Stomach smooth muscle (tissue), 2 donors: ENCODE results near the gene CLDN34.
A peak's percentile ranks its signal among the peaks of the same experiment; 100 is the strongest.

Experiments
- H3K27ac ChIP-seq: one replicate; pipeline ENCODE4 v1.7.0; 2013; ENCODE audit warnings: mild to moderate bottlenecking, low read length, inconsistent platforms
- H3K27me3 ChIP-seq, 2 donors: one replicate each; pipeline ENCODE4 v1.7.0; 2013; ENCODE audit warnings: low read length in 2 of 2; ENCODE audit not compliant: insufficient read depth in 2 of 2, control insufficient read depth in 1 of 2
- H3K36me3 ChIP-seq, 2 donors: one replicate each; pipeline ENCODE4 v1.7.0; 2013; ENCODE audit warnings: low read length in 2 of 2; ENCODE audit not compliant: control insufficient read depth in 2 of 2, insufficient read depth in 2 of 2
- H3K4me1 ChIP-seq: one replicate; pipeline ENCODE4 v1.7.0; 2013; ENCODE audit warnings: low read length; ENCODE audit not compliant: control insufficient read depth, insufficient read depth
- H3K4me3 ChIP-seq, 2 donors: one replicate each; pipeline ENCODE4 v1.7.0; 2013; ENCODE audit warnings: low read length in 2 of 2
- H3K9ac ChIP-seq, 2 donors: one replicate each; pipeline ENCODE4 v1.7.0; 2013; ENCODE audit warnings: low read length in 2 of 2, mild to moderate bottlenecking in 1 of 2
- H3K9me3 ChIP-seq, 2 donors: one replicate each; pipeline ENCODE4 v1.7.0; 2013; ENCODE audit warnings: low read length in 2 of 2; ENCODE audit not compliant: control insufficient read depth in 2 of 2
- donor health status: healthy.
- donor health status: Pancreatic carcinoma.

Gene CLDN34

DNA sequence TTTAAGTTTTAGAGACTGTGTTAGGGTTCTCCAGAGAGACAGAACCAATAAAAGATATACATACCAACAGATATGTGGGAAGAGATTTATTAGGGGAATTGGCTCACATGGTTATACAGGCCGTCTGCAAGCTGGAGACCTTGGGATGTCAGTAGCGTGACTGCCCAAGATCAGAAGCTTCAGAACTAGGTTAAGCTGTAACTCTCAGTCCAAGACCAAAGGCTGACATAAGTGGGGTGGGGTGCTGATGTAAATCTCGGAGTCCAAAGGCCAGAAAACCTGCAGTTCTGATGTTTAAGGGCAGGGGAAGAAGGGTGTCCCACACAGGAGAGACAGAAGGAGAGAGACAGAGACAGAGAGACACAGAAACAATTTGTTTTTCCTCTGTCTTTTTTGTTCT is 10.5 kb downstream of the CLDN34 start:
- Histone ChIP-seq H3K36me3 (no peaks in the 10 kb centered on the region), H3K9me3 (peaks cover 0 to 3% of the 10 kb centered on the region in 2 donors), H3K4me3 (no peak overlapping the region), H3K27me3 (peaks cover 0 to 3% of the 10 kb centered on the region in 2 donors), H3K27ac (no peak overlapping the region), H3K4me1 (no peaks in the 10 kb centered on the region), H3K9ac (no peak overlapping the region)

DNA sequence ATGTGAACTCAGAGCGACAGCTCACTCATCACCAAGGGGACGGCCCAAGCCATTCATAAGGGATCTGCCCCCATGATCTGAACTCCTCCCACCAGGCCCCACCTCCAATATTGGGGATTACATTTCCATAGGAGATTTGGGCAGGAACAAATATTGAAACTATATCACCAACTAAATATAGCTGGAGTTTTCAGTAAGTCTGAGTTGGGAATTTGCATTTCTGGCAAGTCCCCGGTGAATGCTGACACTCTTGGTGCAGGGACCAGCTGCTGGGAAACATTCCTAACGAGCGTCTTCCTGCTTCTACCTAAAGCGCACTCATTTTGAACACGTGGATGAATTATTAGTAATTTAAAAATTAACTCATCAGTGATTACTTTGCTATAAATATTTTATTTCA is 13.2 kb downstream of the CLDN34 start:
- Histone ChIP-seq H3K27ac (no peak overlapping the region), H3K36me3 (no peaks in the 10 kb centered on the region), H3K4me1 (no peaks in the 10 kb centered on the region), H3K27me3 (peaks cover 0 to 3% of the 10 kb centered on the region in 2 donors), H3K4me3 (no peak overlapping the region), H3K9me3 (no peaks in the 10 kb centered on the region), H3K9ac (no peak overlapping the region)

DNA sequence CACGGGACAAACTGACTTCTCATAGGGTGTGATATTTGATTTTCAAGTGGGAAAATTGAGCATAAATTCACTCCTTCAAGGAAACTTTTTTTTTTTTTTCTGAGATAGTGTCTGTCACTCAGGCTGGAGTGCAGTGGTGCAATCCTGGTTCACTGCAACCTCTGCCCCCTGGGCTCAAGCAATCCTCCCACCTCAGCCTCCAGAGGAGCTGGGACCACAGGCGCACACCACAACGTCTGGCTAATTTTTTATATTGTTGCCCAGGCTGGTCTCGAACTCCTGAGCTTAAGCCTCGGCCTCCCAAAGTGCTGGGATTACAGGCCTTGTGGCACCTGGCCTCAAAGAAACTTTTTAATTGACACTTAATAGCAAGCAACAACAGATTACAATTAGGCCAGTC is 13.8 kb downstream of the CLDN34 start:
- peaks cover 0 to 3% of the 10 kb centered on the region in 2 donors for H3K27me3 ChIP-seq
- no peaks in the 10 kb centered on the region for H3K36me3 ChIP-seq
- no peak overlapping the region for H3K27ac ChIP-seq
- no peaks in the 10 kb centered on the region for H3K9me3 ChIP-seq
- H3K4me3 ChIP-seq: no peak overlapping the region
- no peak overlapping the region for H3K9ac ChIP-seq
- no peaks in the 10 kb centered on the region for H3K4me1 ChIP-seq

DNA sequence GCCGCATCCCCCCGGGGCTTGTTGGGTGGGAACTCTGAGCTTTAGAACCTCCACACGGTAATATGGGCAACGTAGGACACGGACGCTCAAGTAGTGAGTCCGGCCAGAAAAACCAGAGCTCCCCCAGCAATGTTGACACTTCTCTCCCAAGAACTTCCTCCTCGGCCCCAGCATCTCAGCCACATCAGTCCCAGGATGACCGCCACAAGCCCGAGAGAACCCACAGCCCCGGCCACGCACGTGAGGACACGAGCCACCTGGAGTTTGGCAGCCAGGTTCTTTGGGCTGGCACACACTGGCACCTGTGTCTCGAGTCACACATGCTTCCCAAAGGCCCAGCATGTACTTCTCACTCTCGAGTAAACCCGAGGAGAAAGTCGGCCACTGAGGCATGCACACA is 16.3 kb downstream of the CLDN34 start:
- Histone ChIP-seq H3K9ac (no peak overlapping the region), H3K4me1 (no peaks in the 10 kb centered on the region), H3K27me3 (no peaks in the 10 kb centered on the region), H3K9me3 (no peaks in the 10 kb centered on the region), H3K27ac (no peak overlapping the region), H3K36me3 (no peaks in the 10 kb centered on the region), H3K4me3 (no peak overlapping the region)

DNA sequence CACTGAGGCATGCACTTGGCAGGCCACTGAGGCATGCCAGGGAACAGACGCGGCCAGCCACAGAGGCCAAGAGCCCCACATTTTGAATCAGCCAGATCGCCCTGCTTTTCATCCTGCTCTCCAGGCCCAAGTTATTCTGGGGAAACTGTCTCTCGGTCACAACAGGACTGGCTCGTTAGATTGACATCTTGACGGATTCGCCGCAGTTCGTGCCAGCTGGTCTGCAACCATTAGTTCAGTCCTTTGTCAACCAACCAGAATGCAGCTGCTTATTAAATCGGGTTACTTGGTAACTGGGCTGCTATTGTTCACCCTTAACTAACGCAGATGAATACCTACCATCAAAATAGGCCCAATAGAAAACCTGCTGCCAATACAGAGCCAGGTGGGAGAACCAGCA is 16.7 kb downstream of the CLDN34 start:
- H3K9ac ChIP-seq: no peak overlapping the region
- H3K36me3 ChIP-seq: no peaks in the 10 kb centered on the region
- no peaks in the 10 kb centered on the region for H3K4me1 ChIP-seq
- no peaks in the 10 kb centered on the region for H3K27me3 ChIP-seq
- no peaks in the 10 kb centered on the region for H3K9me3 ChIP-seq
- no peak overlapping the region for H3K27ac ChIP-seq
- no peak overlapping the region for H3K4me3 ChIP-seq

DNA sequence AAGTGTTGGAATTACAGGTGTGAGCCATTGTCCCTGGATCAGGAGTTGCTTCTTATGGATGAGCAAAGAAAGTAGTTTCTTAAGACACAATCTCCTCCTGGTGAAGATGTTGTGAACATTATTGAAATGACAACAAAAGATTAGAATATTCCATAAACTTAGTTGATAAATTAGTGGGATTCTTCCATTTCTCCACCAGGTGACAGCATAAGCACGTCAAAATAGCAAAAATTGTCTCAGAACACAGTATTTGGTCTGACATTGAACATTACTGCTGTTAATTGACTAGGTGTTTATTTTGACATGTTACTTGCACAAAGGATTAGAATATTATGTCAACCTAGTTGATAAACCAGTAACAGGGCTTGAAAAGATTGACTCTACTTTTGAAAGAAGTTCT is 21.6 kb downstream of the CLDN34 start:
- H3K9me3 ChIP-seq: no peaks in the 10 kb centered on the region

DNA sequence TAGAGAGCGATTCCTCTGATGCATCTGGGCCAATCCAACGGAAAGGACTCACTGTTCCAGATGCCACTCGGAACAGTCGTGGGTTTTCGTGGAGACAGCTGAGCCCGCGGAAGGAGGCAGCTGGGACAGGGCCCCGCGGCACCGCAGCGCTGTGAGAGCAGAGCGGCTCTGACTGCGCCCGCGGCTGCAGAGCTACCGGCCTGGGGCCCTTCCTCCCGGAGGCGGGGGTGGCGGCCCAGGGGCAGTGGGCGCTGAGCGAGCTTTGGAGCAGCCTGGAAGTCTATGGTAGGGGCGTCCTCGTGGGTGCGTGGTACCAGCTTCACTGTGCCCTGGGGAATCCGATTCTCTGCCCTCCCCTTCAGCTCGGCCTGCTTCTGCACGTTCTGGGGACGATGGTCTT is 24.9 kb downstream of the CLDN34 start:
- no peak overlapping the region for H3K27ac ChIP-seq

More for the DNA sequence above, 21.6 kb downstream of the CLDN34 start:
- H3K9ac ChIP-seq: no peak overlapping the region
- no peaks in the 10 kb centered on the region for H3K36me3 ChIP-seq
- H3K27me3 ChIP-seq: peaks cover 0 to 4% of the 10 kb centered on the region in 2 donors
- H3K27ac ChIP-seq: no peak overlapping the region
- no peaks in the 10 kb centered on the region for H3K4me1 ChIP-seq
- no peak overlapping the region for H3K4me3 ChIP-seq

DNA sequence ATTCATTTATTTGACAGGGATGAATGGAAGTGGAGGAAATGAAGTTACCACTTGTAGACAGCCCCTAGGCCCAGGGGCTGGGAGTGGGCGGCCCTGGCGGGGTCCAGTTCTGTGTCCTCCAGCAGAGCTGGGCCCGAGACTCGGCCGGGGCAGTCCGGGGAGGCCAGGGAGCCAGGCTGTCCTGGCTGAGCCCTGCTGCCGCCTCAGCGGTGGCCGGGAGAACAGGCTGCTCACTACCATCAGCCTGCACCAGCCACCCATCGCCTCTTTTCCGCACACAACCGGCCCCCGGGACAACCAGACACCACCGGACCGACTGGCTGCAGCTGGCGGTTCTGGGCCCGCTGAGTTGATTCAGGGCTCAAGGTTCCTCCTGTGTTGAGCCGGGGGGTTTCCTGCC is 25.6 kb downstream of the CLDN34 start:
- H3K4me3 ChIP-seq: no peak overlapping the region
- no peaks in the 10 kb centered on the region for H3K9me3 ChIP-seq
- H3K4me1 ChIP-seq: peaks cover 16% of the 10 kb centered on the region
- peaks cover 0 to 6% of the 10 kb centered on the region in 2 donors for H3K27me3 ChIP-seq
- H3K9ac ChIP-seq: no peak overlapping the region
- no peaks in the 10 kb centered on the region for H3K36me3 ChIP-seq
- no peak overlapping the region for H3K27ac ChIP-seq

More for the DNA sequence above, 24.9 kb downstream of the CLDN34 start:
- Histone ChIP-seq H3K9ac (no peak overlapping the region), H3K36me3 (no peaks in the 10 kb centered on the region), H3K4me3 (no peak overlapping the region), H3K27me3 (peaks cover 0 to 4% of the 10 kb centered on the region in 2 donors), H3K9me3 (no peaks in the 10 kb centered on the region), H3K4me1 (peaks cover 10% of the 10 kb centered on the region)

DNA sequence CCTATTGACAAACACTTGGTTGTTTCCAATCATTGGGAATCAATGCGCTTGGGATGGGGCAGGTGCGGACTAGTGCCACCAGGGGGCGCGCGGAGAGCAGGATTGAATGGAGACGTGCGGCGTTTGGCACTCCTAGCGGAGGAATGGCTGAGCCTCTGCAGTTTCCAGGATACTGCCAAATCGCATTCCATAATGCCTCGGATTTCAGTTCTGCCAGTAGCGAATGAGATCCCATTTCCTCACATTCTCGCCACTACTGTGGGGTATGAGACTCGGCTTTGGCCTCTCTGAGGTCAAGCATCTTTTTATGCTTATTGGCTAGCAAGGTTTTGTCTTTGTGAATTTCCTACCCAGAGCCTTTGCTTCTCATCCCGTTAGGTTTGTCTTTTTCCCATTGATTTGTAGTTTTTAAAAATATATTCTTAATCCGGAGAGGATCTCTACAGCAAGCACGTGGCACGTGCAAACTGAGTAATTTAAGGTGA is 28.7 kb downstream of the CLDN34 start:
- Histone ChIP-seq H3K4me3 (no peak overlapping the region), H3K27me3 (peaks cover 0 to 6% of the 10 kb centered on the region in 2 donors), H3K27ac (peak overlapping the region; percentile 11), H3K9ac (no peak overlapping the region), H3K4me1 (peaks cover 16% of the 10 kb centered on the region), H3K36me3 (no peaks in the 10 kb centered on the region), H3K9me3 (no peaks in the 10 kb centered on the region)

DNA sequence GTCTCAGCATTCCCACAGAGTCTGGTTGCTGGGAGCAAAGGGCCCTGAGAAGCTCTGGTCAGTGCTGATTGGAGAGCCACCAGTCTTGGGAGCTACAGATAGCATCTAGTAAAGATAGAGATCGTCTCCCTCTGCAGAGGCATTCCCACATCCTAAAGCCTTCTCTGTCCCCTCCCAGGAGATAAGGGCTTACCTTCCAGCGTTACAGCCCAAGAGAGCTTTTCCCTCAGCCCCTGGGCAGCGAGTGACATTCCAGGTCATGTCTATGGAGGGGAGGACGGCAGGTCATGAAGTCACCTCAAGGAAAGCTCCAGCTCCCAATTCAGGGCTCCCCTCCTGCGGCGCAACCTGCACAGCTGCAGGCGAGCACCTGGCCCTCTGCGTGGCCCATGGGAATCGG is 29.9 kb downstream of the CLDN34 start:
- peaks cover 0 to 6% of the 10 kb centered on the region in 2 donors for H3K27me3 ChIP-seq
- H3K27ac ChIP-seq: peak overlapping the region; percentile 31
- no peak overlapping the region for H3K9ac ChIP-seq
- no peaks in the 10 kb centered on the region for H3K9me3 ChIP-seq
- H3K36me3 ChIP-seq: no peaks in the 10 kb centered on the region
- H3K4me1 ChIP-seq: peaks cover 16% of the 10 kb centered on the region
- peak overlapping the region in 1 of 2 donors; percentile 22 for H3K4me3 ChIP-seq

DNA sequence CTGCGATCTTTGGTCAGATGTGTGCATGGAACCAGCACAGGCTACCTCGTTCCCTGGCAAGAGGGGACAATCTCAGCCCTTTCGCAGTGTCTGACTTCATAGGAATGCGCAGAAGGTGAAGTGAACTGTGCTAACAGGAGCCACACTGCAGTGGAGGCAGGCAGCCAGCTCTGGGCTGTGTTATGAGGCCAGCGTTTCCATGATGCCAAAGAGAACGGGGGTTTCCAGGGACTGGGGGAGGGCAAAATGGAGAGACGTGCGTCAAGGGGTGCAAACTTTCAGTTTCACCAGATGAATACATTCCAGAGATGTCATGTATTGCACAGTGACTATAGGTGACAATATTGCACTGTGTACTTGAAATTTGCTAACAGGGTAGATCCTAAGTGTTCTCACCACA is 30.4 kb downstream of the CLDN34 start:
- Histone ChIP-seq H3K9ac (no peak overlapping the region), H3K36me3 (no peaks in the 10 kb centered on the region), H3K27ac (peak overlapping the region; percentile 31), H3K4me3 (peak overlapping the region in 1 of 2 donors; percentile 35), H3K4me1 (peaks cover 16% of the 10 kb centered on the region), H3K9me3 (no peaks in the 10 kb centered on the region), H3K27me3 (peaks cover 0 to 4% of the 10 kb centered on the region in 2 donors)
